GM23338 (cell line): ENCODE results near the gene PLXNA2. TPM values are rescaled to one million over a fixed set of nuclear protein-coding genes. Genes with fewer than 3 reads are reported as not detected.

ENCODE experiments used
- ATAC-seq: fragments of 200-7000 bp; cut with Tn5 transposase; 3 replicates; pipeline ENCODE4 v1.9.1; 2020
- DNase-seq: peaks from one replicate; pipeline ENCODE4 v3.0.0-alpha.2; 2015; ENCODE audit warnings: low spot score
- H2AFZ ChIP-seq: fragments of 200-600 bp; sonication (generic); 2 replicates; pipeline ENCODE4 v1.8.0; 2016; ENCODE audit warnings: antibody characterized with exemption, mild to moderate bottlenecking, moderate library complexity
- H3F3A ChIP-seq: fragments of 200-600 bp; sonication (generic); replicated peaks from 2 replicates; pipeline ENCODE4 v1.8.0; 2017; ENCODE audit warnings: antibody characterized with exemption, mixed run types, low read depth
- H3K27ac ChIP-seq: fragments of 200-600 bp; sonication (generic); 2 replicates; pipeline ENCODE4 v1.6.1; 2016; ENCODE audit warnings: low read depth
- H3K27me3 ChIP-seq: fragments of 200-600 bp; sonication (generic); 2 replicates; pipeline ENCODE4 v1.8.0; 2016; ENCODE audit warnings: mild to moderate bottlenecking, mixed run types, moderate library complexity; ENCODE audit not compliant: insufficient read depth
- H3K36me3 ChIP-seq: fragments of 200-600 bp; sonication (generic); 2 replicates; pipeline ENCODE4 v1.8.0; 2016; ENCODE audit warnings: mild to moderate bottlenecking; ENCODE audit not compliant: insufficient read depth
- H3K4me1 ChIP-seq: fragments of 200-600 bp; sonication (generic); 2 replicates; pipeline ENCODE4 v1.8.0; 2016; ENCODE audit warnings: mild to moderate bottlenecking, moderate library complexity; ENCODE audit not compliant: insufficient read depth
- H3K4me2 ChIP-seq: fragments of 200-600 bp; sonication (generic); 2 replicates; pipeline ENCODE4 v1.7.1; 2017; ENCODE audit warnings: mixed run types
- H3K4me3 ChIP-seq: fragments of 200-600 bp; sonication (generic); 2 replicates; pipeline ENCODE4 v1.6.1; 2016; ENCODE audit warnings: mixed run types
- H3K79me2 ChIP-seq: fragments of 200-600 bp; sonication (generic); replicated peaks from 2 replicates; pipeline ENCODE4 v1.8.0; 2017; ENCODE audit warnings: mild to moderate bottlenecking; ENCODE audit not compliant: insufficient read depth
- H3K9me2 ChIP-seq: fragments of 200-600 bp; sonication (generic); 2 replicates; pipeline ENCODE4 v1.8.0; 2017; ENCODE audit not compliant: insufficient read depth
- H4K20me1 ChIP-seq: fragments of 200-600 bp; sonication (generic); replicated peaks from 2 replicates; pipeline ENCODE4 v1.8.0; 2017; ENCODE audit warnings: mild to moderate bottlenecking; ENCODE audit not compliant: insufficient read depth
- H3K27ac Mint-ChIP-seq: 2 replicates; pipeline ENCODE4 v1.8.0; 2020; ENCODE audit warnings: inconsistent platforms, mild to moderate bottlenecking, moderate library complexity, mixed read lengths
- H3K27me3 Mint-ChIP-seq: 3 replicates; pipeline ENCODE4 v1.8.0; 2022; ENCODE audit warnings: low read depth, mild to moderate bottlenecking, moderate library complexity, mixed read lengths, inconsistent platforms; ENCODE audit not compliant: insufficient read depth, poor library complexity
- H3K36me3 Mint-ChIP-seq: 3 replicates; pipeline ENCODE4 v1.8.0; 2021; ENCODE audit warnings: low read depth, mild to moderate bottlenecking, inconsistent platforms, moderate library complexity, mixed read lengths
- H3K4me1 Mint-ChIP-seq: 3 replicates; pipeline ENCODE4 v1.8.0; 2020; ENCODE audit warnings: mild to moderate bottlenecking, inconsistent platforms, mixed read lengths
- H3K4me3 Mint-ChIP-seq: 3 replicates; pipeline ENCODE4 v1.8.0; 2021; ENCODE audit warnings: moderate library complexity, mild to moderate bottlenecking, inconsistent platforms, mixed read lengths
- H3K9me3 Mint-ChIP-seq: 3 replicates; pipeline ENCODE4 v1.8.0; 2020; ENCODE audit warnings: moderate library complexity, mild to moderate bottlenecking, inconsistent platforms, mixed read lengths
- EZH2 ChIP-seq: fragments of 200-600 bp; sonication (generic); IDR thresholded peaks from one replicate; pipeline ENCODE4 v1.8.0; 2017; ENCODE audit warnings: antibody characterized with exemption, mild to moderate bottlenecking, low read depth; ENCODE audit not compliant: unreplicated experiment
- EZH2phosphoT487 ChIP-seq: fragments of 200-600 bp; sonication (generic); IDR thresholded peaks from one replicate; pipeline ENCODE4 v1.8.1; 2018; ENCODE audit warnings: antibody characterized with exemption; ENCODE audit not compliant: unreplicated experiment
- JUNB ChIP-seq: IDR thresholded peaks from one replicate; pipeline ENCODE4 v1.6.1; 2016; ENCODE audit warnings: antibody characterized with exemption; ENCODE audit not compliant: unreplicated experiment
- NANOG ChIP-seq: IDR thresholded peaks from 2 replicates; pipeline ENCODE4 v1.6.1; 2016; ENCODE audit warnings: antibody characterized with exemption, borderline replicate concordance
- STAT1 ChIP-seq: IDR thresholded peaks from one replicate; pipeline ENCODE4 v1.6.1; 2016; ENCODE audit warnings: antibody characterized with exemption; ENCODE audit not compliant: unreplicated experiment
- ZNF114 ChIP-seq: fragments of 250-450 bp; sonication (Bioruptor Pico); IDR thresholded peaks from 2 replicates; pipeline ENCODE4 v1.5.0; 2020; ENCODE audit warnings: mild to moderate bottlenecking, moderate library complexity
- ZNF331 ChIP-seq: fragments of 250-450 bp; sonication (Bioruptor Pico); IDR thresholded peaks from 2 replicates; pipeline ENCODE4 v1.5.0; 2020; ENCODE audit warnings: low read depth, mild to moderate bottlenecking, moderate library complexity
- polyA plus RNA-seq: library from polyadenylated mRNA; unstranded; fragments of >200 nt; fragmentation: Nextera tagmentation; extraction: Ambion mirVana; gene quantifications from 2 replicates; pipeline ENCODE4 v1.2.1, GENCODE V29; 2016
- total RNA-seq: library from RNA; depleted of rRNA; stranded (reverse); fragments of >200 nt; shearing (Covaris generic); gene quantifications from 2 replicates; pipeline ENCODE4 v1.2.3, GENCODE V29; 2014
- TF ChIP-seq, protein P1 (sequence below): IDR thresholded peaks from 2 replicates; pipeline ENCODE4 v1.6.1; 2016; ENCODE audit warnings: antibody characterized with exemption
- TF ChIP-seq, protein P2 (sequence below): fragments of 250-450 bp; sonication (Bioruptor Pico); IDR thresholded peaks from 2 replicates; pipeline ENCODE4 v1.5.0; 2020; ENCODE audit warnings: mild to moderate bottlenecking, moderate library complexity
- TF ChIP-seq, protein P3 (sequence below): IDR thresholded peaks from one replicate; pipeline ENCODE4 v1.6.1; 2018; ENCODE audit warnings: antibody characterized with exemption; ENCODE audit not compliant: unreplicated experiment

Gene PLXNA2
- total and polyA plus RNA-seq, 2 experiments from 2014 or later: 0.40 to 1.8 TPM

DNA sequence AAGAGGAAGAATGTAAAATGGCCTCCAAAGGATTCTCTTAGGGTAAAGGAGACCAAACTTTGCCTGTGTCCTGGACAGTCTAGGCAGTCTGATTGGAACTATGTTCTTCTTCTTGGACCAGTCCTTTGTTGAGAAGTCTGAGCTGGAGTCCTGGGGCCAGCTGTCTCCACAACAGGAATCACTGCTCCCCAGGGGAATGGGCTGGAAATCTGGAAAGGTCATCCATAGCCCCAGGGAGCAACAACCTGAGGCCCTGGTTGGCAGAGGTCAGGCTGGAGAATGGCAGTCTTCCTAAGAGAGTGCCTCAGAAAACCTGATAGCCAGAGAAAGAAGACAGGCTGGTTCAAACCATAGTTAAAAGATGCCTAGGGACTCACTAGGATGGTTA lies 68.7 kb downstream of the PLXNA2 start:
- no peaks in the 10 kb centered on the region for H3K79me2 ChIP-seq
- Mint-ChIP-seq H3K27me3 (peaks cover 7% of the 10 kb centered on the region), H3K9me3 (no peaks in the 10 kb centered on the region), H3K4me3 (no peak overlapping the region), H3K4me1 (peaks cover 51% of the 10 kb centered on the region), H3K27ac (no peak overlapping the region), H3K36me3 (no peaks in the 10 kb centered on the region)
- H4K20me1 ChIP-seq: no peaks in the 10 kb centered on the region
- H3K27me3 ChIP-seq: no peaks in the 10 kb centered on the region
- peaks cover 5% of the 10 kb centered on the region; the same call in 1 of the 2 replicates for H3K9me2 ChIP-seq
- H3K4me2 ChIP-seq: no peak overlapping the region
- H3K27ac ChIP-seq: no peak overlapping the region
- TF ChIP-seq ZNF331 (CRISPR knock-in tag) (no peak), NANOG (no peak), ZNF114 (CRISPR knock-in tag) (no peak), JUNB (no peak), STAT1 (no peak), EZH2 (no peak), EZH2phosphoT487 (no peak)
- TF ChIP-seq, protein P1, sequence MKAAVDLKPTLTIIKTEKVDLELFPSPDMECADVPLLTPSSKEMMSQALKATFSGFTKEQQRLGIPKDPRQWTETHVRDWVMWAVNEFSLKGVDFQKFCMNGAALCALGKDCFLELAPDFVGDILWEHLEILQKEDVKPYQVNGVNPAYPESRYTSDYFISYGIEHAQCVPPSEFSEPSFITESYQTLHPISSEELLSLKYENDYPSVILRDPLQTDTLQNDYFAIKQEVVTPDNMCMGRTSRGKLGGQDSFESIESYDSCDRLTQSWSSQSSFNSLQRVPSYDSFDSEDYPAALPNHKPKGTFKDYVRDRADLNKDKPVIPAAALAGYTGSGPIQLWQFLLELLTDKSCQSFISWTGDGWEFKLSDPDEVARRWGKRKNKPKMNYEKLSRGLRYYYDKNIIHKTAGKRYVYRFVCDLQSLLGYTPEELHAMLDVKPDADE: no peak
- TF ChIP-seq, protein P2, sequence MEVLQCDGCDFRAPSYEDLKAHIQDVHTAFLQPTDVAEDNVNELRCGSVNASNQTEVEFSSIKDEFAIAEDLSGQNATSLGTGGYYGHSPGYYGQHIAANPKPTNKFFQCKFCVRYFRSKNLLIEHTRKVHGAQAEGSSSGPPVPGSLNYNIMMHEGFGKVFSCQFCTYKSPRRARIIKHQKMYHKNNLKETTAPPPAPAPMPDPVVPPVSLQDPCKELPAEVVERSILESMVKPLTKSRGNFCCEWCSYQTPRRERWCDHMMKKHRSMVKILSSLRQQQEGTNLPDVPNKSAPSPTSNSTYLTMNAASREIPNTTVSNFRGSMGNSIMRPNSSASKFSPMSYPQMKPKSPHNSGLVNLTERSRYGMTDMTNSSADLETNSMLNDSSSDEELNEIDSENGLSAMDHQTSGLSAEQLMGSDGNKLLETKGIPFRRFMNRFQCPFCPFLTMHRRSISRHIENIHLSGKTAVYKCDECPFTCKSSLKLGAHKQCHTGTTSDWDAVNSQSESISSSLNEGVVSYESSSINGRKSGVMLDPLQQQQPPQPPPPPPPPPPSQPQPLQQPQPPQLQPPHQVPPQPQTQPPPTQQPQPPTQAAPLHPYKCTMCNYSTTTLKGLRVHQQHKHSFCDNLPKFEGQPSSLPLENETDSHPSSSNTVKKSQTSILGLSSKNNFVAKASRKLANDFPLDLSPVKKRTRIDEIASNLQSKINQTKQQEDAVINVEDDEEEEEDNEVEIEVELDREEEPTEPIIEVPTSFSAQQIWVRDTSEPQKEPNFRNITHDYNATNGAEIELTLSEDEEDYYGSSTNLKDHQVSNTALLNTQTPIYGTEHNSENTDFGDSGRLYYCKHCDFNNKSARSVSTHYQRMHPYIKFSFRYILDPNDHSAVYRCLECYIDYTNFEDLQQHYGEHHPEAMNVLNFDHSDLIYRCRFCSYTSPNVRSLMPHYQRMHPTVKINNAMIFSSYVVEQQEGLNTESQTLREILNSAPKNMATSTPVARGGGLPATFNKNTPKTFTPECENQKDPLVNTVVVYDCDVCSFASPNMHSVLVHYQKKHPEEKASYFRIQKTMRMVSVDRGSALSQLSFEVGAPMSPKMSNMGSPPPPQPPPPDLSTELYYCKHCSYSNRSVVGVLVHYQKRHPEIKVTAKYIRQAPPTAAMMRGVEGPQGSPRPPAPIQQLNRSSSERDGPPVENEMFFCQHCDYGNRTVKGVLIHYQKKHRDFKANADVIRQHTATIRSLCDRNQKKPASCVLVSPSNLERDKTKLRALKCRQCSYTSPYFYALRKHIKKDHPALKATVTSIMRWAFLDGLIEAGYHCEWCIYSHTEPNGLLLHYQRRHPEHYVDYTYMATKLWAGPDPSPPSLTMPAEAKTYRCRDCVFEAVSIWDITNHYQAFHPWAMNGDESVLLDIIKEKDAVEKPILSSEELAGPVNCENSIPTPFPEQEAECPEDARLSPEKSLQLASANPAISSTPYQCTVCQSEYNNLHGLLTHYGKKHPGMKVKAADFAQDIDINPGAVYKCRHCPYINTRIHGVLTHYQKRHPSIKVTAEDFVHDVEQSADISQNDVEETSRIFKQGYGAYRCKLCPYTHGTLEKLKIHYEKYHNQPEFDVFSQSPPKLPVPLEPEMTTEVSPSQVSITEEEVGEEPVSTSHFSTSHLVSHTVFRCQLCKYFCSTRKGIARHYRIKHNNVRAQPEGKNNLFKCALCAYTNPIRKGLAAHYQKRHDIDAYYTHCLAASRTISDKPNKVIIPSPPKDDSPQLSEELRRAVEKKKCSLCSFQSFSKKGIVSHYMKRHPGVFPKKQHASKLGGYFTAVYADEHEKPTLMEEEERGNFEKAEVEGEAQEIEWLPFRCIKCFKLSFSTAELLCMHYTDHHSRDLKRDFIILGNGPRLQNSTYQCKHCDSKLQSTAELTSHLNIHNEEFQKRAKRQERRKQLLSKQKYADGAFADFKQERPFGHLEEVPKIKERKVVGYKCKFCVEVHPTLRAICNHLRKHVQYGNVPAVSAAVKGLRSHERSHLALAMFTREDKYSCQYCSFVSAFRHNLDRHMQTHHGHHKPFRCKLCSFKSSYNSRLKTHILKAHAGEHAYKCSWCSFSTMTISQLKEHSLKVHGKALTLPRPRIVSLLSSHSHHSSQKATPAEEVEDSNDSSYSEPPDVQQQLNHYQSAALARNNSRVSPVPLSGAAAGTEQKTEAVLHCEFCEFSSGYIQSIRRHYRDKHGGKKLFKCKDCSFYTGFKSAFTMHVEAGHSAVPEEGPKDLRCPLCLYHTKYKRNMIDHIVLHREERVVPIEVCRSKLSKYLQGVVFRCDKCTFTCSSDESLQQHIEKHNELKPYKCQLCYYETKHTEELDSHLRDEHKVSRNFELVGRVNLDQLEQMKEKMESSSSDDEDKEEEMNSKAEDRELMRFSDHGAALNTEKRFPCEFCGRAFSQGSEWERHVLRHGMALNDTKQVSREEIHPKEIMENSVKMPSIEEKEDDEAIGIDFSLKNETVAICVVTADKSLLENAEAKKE (CRISPR knock-in tag): no peak
- TF ChIP-seq, protein P3, sequence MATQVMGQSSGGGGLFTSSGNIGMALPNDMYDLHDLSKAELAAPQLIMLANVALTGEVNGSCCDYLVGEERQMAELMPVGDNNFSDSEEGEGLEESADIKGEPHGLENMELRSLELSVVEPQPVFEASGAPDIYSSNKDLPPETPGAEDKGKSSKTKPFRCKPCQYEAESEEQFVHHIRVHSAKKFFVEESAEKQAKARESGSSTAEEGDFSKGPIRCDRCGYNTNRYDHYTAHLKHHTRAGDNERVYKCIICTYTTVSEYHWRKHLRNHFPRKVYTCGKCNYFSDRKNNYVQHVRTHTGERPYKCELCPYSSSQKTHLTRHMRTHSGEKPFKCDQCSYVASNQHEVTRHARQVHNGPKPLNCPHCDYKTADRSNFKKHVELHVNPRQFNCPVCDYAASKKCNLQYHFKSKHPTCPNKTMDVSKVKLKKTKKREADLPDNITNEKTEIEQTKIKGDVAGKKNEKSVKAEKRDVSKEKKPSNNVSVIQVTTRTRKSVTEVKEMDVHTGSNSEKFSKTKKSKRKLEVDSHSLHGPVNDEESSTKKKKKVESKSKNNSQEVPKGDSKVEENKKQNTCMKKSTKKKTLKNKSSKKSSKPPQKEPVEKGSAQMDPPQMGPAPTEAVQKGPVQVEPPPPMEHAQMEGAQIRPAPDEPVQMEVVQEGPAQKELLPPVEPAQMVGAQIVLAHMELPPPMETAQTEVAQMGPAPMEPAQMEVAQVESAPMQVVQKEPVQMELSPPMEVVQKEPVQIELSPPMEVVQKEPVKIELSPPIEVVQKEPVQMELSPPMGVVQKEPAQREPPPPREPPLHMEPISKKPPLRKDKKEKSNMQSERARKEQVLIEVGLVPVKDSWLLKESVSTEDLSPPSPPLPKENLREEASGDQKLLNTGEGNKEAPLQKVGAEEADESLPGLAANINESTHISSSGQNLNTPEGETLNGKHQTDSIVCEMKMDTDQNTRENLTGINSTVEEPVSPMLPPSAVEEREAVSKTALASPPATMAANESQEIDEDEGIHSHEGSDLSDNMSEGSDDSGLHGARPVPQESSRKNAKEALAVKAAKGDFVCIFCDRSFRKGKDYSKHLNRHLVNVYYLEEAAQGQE: no peak
- H3K36me3 ChIP-seq: no peaks in the 10 kb centered on the region
- no peak overlapping the region for H3K4me3 ChIP-seq
- H3F3A ChIP-seq: no peaks in the 10 kb centered on the region
- no peak for ATAC-seq
- H3K4me1 ChIP-seq: peaks cover 34% of the 10 kb centered on the region
- DNase-seq: no peak
- no peak overlapping the region for H2AFZ ChIP-seq
